H9 (cell line): ENCODE data around the gene NUCB2. TPM values are rescaled to one million over a fixed set of nuclear protein-coding genes. Genes with fewer than 3 reads are reported as not detected.

Experiments used
- DNase-seq: peaks from one replicate; pipeline ENCODE4 v3.0.0-alpha.2; 2017
- H2AFZ ChIP-seq: one replicate; pipeline ENCODE4 v1.6.1; 2013; ENCODE audit warnings: mild to moderate bottlenecking, low read length, control low read depth, moderate library complexity
- H2AK5ac ChIP-seq: 2 replicates; pipeline ENCODE4 v1.6.1; 2013; ENCODE audit warnings: low read length, control low read depth, mixed read lengths; ENCODE audit not compliant: insufficient read length
- H2BK120ac ChIP-seq: one replicate; pipeline ENCODE4 v1.6.1; 2013; ENCODE audit warnings: low read depth, mild to moderate bottlenecking, low read length, control low read depth, inconsistent platforms; ENCODE audit not compliant: poor library complexity, severe bottlenecking
- H2BK12ac ChIP-seq: 2 replicates; pipeline ENCODE4 v1.6.1; 2013; ENCODE audit warnings: low read length, control low read depth, mixed read lengths, low read depth; ENCODE audit not compliant: insufficient read length
- H2BK15ac ChIP-seq: 2 replicates; pipeline ENCODE4 v1.6.1; 2013; ENCODE audit warnings: low read depth, low read length, control low read depth
- H2BK20ac ChIP-seq: one replicate; pipeline ENCODE4 v1.6.1; 2013; ENCODE audit warnings: low read depth, mild to moderate bottlenecking, low read length, control low read depth, inconsistent platforms; ENCODE audit not compliant: poor library complexity, severe bottlenecking
- H2BK5ac ChIP-seq: 2 replicates; pipeline ENCODE4 v1.6.1; 2013; ENCODE audit warnings: low read length, control low read depth, mixed read lengths; ENCODE audit not compliant: insufficient read length
- H3K14ac ChIP-seq: 2 replicates; pipeline ENCODE4 v1.6.1; 2013; ENCODE audit warnings: low read length, control low read depth; ENCODE audit not compliant: insufficient read depth
- H3K18ac ChIP-seq: 2 replicates; pipeline ENCODE4 v1.6.1; 2013; ENCODE audit warnings: low read depth, mild to moderate bottlenecking, mixed read lengths, low read length, control low read depth; ENCODE audit not compliant: insufficient read length
- H3K23ac ChIP-seq: 2 replicates; pipeline ENCODE4 v1.6.1; 2013; ENCODE audit warnings: low read length, control low read depth, mixed read lengths, low read depth; ENCODE audit not compliant: insufficient read length
- H3K23me2 ChIP-seq: 2 replicates; pipeline ENCODE4 v1.6.1; 2013; ENCODE audit warnings: low read depth, mild to moderate bottlenecking, mixed read lengths, low read length, control low read depth; ENCODE audit not compliant: insufficient read length, poor library complexity, severe bottlenecking
- H3K27ac ChIP-seq: 2 replicates; pipeline ENCODE4 v1.5.1; 2013; ENCODE audit warnings: low read length, control low read depth, mixed read lengths, low read depth; ENCODE audit not compliant: insufficient read length
- H3K27me3 ChIP-seq: 2 replicates; pipeline ENCODE4 v1.6.1; 2013; ENCODE audit warnings: low read length, control low read depth, inconsistent platforms; ENCODE audit not compliant: insufficient read depth
- H3K4ac ChIP-seq: 2 replicates; pipeline ENCODE4 v1.6.1; 2013; ENCODE audit warnings: low read depth, mild to moderate bottlenecking, control low read depth, inconsistent platforms, low read length, moderate library complexity
- H3K4me1 ChIP-seq: 2 replicates; pipeline ENCODE4 v1.6.1; 2013; ENCODE audit warnings: low read length, control low read depth, inconsistent platforms; ENCODE audit not compliant: insufficient read depth
- H3K4me2 ChIP-seq: 2 replicates; pipeline ENCODE4 v1.6.1; 2013; ENCODE audit warnings: low read length, control low read depth, mixed read lengths; ENCODE audit not compliant: insufficient read length, insufficient read depth
- H3K56ac ChIP-seq: 2 replicates; pipeline ENCODE4 v1.6.1; 2013; ENCODE audit warnings: low read depth, mild to moderate bottlenecking, mixed read lengths, low read length, control low read depth; ENCODE audit not compliant: insufficient read length
- H3K79me1 ChIP-seq: 2 replicates; pipeline ENCODE4 v1.6.1; 2013; ENCODE audit warnings: low read depth, mild to moderate bottlenecking, moderate library complexity, low read length, control low read depth, inconsistent platforms; ENCODE audit not compliant: insufficient read depth, poor library complexity, severe bottlenecking
- H3K79me2 ChIP-seq: 2 replicates; pipeline ENCODE4 v1.6.1; 2013; ENCODE audit warnings: low read length, control low read depth, inconsistent platforms; ENCODE audit not compliant: insufficient read depth
- H3K9ac ChIP-seq: 2 replicates; pipeline ENCODE4 v1.6.1; 2013; ENCODE audit warnings: low read length, control low read depth, mixed read lengths; ENCODE audit not compliant: insufficient read length; ENCODE audit errors: extremely low read depth
- H3K9me3 ChIP-seq: one replicate; pipeline ENCODE4 v1.6.1; 2013; ENCODE audit warnings: low read depth, low read length, inconsistent platforms; ENCODE audit not compliant: control insufficient read depth
- H3T11ph ChIP-seq: one replicate; pipeline ENCODE4 v1.6.1; 2013; ENCODE audit warnings: mild to moderate bottlenecking, low read length, control low read depth, inconsistent platforms
- H4K20me1 ChIP-seq: one replicate; pipeline ENCODE4 v1.6.1; 2013; ENCODE audit not compliant: control insufficient read depth, insufficient read length, insufficient read depth
- H4K5ac ChIP-seq: 2 replicates; pipeline ENCODE4 v1.6.1; 2013; ENCODE audit warnings: low read depth, mild to moderate bottlenecking, mixed read lengths, low read length, control low read depth; ENCODE audit not compliant: insufficient read length
- H4K8ac ChIP-seq: replicated peaks from 2 replicates; pipeline ENCODE4 v1.6.1; 2013; ENCODE audit warnings: low read length, control low read depth, mixed read lengths, low read depth; ENCODE audit not compliant: insufficient read length
- H4K91ac ChIP-seq: 2 replicates; pipeline ENCODE4 v1.6.1; 2013; ENCODE audit warnings: low read depth, mild to moderate bottlenecking, moderate library complexity, mixed read lengths, low read length, control low read depth; ENCODE audit not compliant: insufficient read length
- H3K27ac Mint-ChIP-seq, 3 experiments: 2 replicates in 2 of 3; 3 replicates in 1 of 3; pipeline ENCODE4 v1.8.0; 2020 to 2021; ENCODE audit warnings: mixed read lengths in 3 of 3, mild to moderate bottlenecking in 1 of 3, moderate library complexity in 1 of 3
- H3K27me3 Mint-ChIP-seq: 2 replicates; pipeline ENCODE4 v1.8.0; 2021; ENCODE audit warnings: low read depth, mild to moderate bottlenecking, moderate library complexity, mixed read lengths
- H3K36me3 Mint-ChIP-seq, 3 experiments: 2 replicates in 2 of 3; 3 replicates in 1 of 3; pipeline ENCODE4 v1.8.0; 2020 to 2021; ENCODE audit warnings: low read depth in 3 of 3, mixed read lengths in 3 of 3; ENCODE audit not compliant: insufficient read depth in 1 of 3
- H3K4me1 Mint-ChIP-seq, 2 experiments: 2 replicates each; pipeline ENCODE4 v1.8.0; 2020; ENCODE audit warnings: mixed read lengths in 2 of 2
- H3K4me3 Mint-ChIP-seq, 2 experiments: 2 replicates in 1 of 2; 3 replicates in 1 of 2; pipeline ENCODE4 v1.8.0; 2020 to 2021; ENCODE audit warnings: mild to moderate bottlenecking in 2 of 2, mixed read lengths in 2 of 2, moderate library complexity in 1 of 2
- H3K9me3 Mint-ChIP-seq, 2 experiments: 2 replicates in 1 of 2; 3 replicates in 1 of 2; pipeline ENCODE4 v1.8.0; 2020; ENCODE audit warnings: mild to moderate bottlenecking in 2 of 2, mixed read lengths in 2 of 2, moderate library complexity in 1 of 2
- CTCF ChIP-seq: fragments of 200-600 bp; sonication (generic); conservative IDR thresholded peaks from 3 replicates; pipeline ENCODE4 v1.8.0; 2021; ENCODE audit warnings: antibody characterized with exemption, mild to moderate bottlenecking
- WGBS: extraction: QIAGEN DNeasy Blood & Tissue Kit; methylation state at CpG from one replicate; pipeline ENCODE4 v1.1.7; 2013; ENCODE audit warnings: missing lambda C conversion rate, low lambda C conversion rate, mixed read lengths; ENCODE audit not compliant: insufficient read length; ENCODE audit errors: extremely low coverage; 5-methylcytosine and 5-hydroxymethylcytosine counted together
- total RNA-seq: library from RNA; stranded (reverse); gene quantifications from 2 replicates; pipeline ENCODE4 v1.2.1, GENCODE V29; 2021

Gene NUCB2
- total RNA-seq, 1 experiment from 2014 or later = 29.1 TPM

GRCh38 chr11:17244046-17244445, 32.5 kb upstream of the NUCB2 start:
- no peak overlapping the region for H2AFZ ChIP-seq
- no peak overlapping the region for H4K8ac ChIP-seq
- no peak overlapping the region for H2BK5ac ChIP-seq
- H3K27ac Mint-ChIP-seq = no peak overlapping the region
- no peak overlapping the region for H3K4me3 Mint-ChIP-seq
- H3K27ac ChIP-seq = no peak overlapping the region
- no peak overlapping the region for H3K56ac ChIP-seq
- no peak overlapping the region for H2BK120ac ChIP-seq
- H3K4me1 ChIP-seq = no peaks in the 10 kb centered on the region
- no peak overlapping the region for H3K18ac ChIP-seq
- DNase-seq = no peak
- TF ChIP-seq CTCF = no peak
- H3K14ac ChIP-seq = no peak overlapping the region
- no peak overlapping the region for H3K23ac ChIP-seq
- no peak overlapping the region for H3T11ph ChIP-seq
- no peak overlapping the region for H3K9ac ChIP-seq
- H4K20me1 ChIP-seq = no peaks in the 10 kb centered on the region
- H4K91ac ChIP-seq = no peak overlapping the region
- H4K5ac ChIP-seq = no peak overlapping the region
- H3K27me3 ChIP-seq = no peaks in the 10 kb centered on the region; the same call in 1 of the 2 replicates
- no peak overlapping the region for H2BK12ac ChIP-seq
- H3K36me3 Mint-ChIP-seq = no peaks in the 10 kb centered on the region
- no peak overlapping the region for H2AK5ac ChIP-seq
- H3K9me3 Mint-ChIP-seq = no peaks in the 10 kb centered on the region
- peaks cover 3% of the 10 kb centered on the region; the same call in 1 of the 2 replicates for H3K27me3 Mint-ChIP-seq
- H3K4me1 Mint-ChIP-seq = no peaks in the 10 kb centered on the region
- no peaks in the 10 kb centered on the region for H3K9me3 ChIP-seq
- no peaks in the 10 kb centered on the region for H3K79me1 ChIP-seq
- no peaks in the 10 kb centered on the region for H3K79me2 ChIP-seq
- WGBS = no CpG with 5 or more reads among the region's 2 CpGs
- H2BK15ac ChIP-seq = no peak overlapping the region
- no peak overlapping the region for H2BK20ac ChIP-seq
- H3K23me2 ChIP-seq = no peaks in the 10 kb centered on the region
- no peak overlapping the region for H3K4ac ChIP-seq
- no peak overlapping the region for H3K4me2 ChIP-seq
